ENCODE data around the gene OR1D2.
"Not testable (repeated sequence)": the region's sequence is repeated elsewhere in the genome, so short reads cannot be mapped to it uniquely, and the experiment has no call there.

DNA sequence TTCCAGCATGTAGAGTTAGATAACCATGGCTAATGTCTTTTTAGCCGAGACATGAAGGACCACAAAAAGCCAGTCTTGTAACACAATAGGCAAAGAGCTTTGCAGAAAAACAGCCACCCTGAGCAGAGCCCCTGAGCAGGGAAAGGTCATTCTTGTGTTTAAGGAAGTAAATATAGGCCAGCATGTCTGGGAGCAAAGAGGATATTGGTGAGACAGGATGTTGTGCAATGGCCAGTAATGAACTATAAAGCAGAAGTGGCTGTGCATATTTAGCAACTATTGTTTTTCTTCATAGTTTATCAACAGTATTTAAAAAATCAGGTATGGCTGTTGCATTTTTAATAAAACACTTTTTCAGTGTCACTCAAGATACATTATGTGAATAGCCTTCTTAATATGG lies 39.0 kb downstream of the OR1D2 start:
- TF ChIP-seq POLR2A, POLR2AphosphoS5 (IDR thresholded peaks at IDR 0.05): not testable (repeated sequence)
- TF ChIP-seq, protein P1, sequence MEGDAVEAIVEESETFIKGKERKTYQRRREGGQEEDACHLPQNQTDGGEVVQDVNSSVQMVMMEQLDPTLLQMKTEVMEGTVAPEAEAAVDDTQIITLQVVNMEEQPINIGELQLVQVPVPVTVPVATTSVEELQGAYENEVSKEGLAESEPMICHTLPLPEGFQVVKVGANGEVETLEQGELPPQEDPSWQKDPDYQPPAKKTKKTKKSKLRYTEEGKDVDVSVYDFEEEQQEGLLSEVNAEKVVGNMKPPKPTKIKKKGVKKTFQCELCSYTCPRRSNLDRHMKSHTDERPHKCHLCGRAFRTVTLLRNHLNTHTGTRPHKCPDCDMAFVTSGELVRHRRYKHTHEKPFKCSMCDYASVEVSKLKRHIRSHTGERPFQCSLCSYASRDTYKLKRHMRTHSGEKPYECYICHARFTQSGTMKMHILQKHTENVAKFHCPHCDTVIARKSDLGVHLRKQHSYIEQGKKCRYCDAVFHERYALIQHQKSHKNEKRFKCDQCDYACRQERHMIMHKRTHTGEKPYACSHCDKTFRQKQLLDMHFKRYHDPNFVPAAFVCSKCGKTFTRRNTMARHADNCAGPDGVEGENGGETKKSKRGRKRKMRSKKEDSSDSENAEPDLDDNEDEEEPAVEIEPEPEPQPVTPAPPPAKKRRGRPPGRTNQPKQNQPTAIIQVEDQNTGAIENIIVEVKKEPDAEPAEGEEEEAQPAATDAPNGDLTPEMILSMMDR (IDR thresholded peaks at IDR 0.05), result not testable (repeated sequence)

All from sigmoid colon (tissue), 4 donors.